Body of pancreas (tissue), 4 donors: Measurements from ENCODE around the gene TBC1D20. TPM values are rescaled to one million over a fixed set of nuclear protein-coding genes. Genes with fewer than 3 reads are reported as not detected.
A peak's percentile ranks its signal among the peaks of the same experiment; 100 is the strongest.

Source experiments
- ATAC-seq: fragments of 150-250 bp; one replicate; pipeline ENCODE4 v1.9.1; 2016
- DNase-seq, 4 donors: peaks; one replicate each; pipeline ENCODE4 v3.0.0-alpha.2; 2019
- H3K27ac ChIP-seq, 4 donors: fragments of 200-600 bp; sonication (generic); 1 replicate in 3 of 4; 2 replicates in 1 of 4; pipeline versions ENCODE4 v1.5.1 to v1.6.1; 2016 to 2019; ENCODE audit warnings: mild to moderate bottlenecking in 1 of 4, mixed read lengths in 1 of 4, moderate library complexity in 1 of 4
- H3K27me3 ChIP-seq, 2 donors: fragments of 200-600 bp; sonication (generic); one replicate each; pipeline ENCODE4 v1.6.0; 2016; ENCODE audit warnings: mild to moderate bottlenecking in 1 of 2
- H3K36me3 ChIP-seq, 2 donors: fragments of 200-600 bp; sonication (generic); replicated peaks in 1 of 2; 2 replicates each; pipeline ENCODE4 v1.5.1; 2016; ENCODE audit warnings: low read depth in 2 of 2; ENCODE audit not compliant: insufficient read depth in 1 of 2
- H3K4me1 ChIP-seq: fragments of 200-600 bp; sonication (generic); one replicate; pipeline ENCODE4 v1.6.0; 2016
- H3K4me3 ChIP-seq, 2 donors: fragments of 200-600 bp; sonication (generic); 1 replicate in 1 of 2; 2 replicates in 1 of 2; pipeline ENCODE4 v1.5.1; 2016 to 2019
- H3K9me3 ChIP-seq, 3 donors: fragments of 200-600 bp; sonication (generic); 1 replicate in 2 of 3; 2 replicates in 1 of 3; pipeline ENCODE4 v1.5.1; 2016
- CTCF ChIP-seq, 7 experiments: fragments of 450-650 bp in 4 of 7; fragments of 200-600 bp in 3 of 7; sonication (generic) in 3 of 7; IDR thresholded peaks; one replicate each; pipeline ENCODE4 v1.5.1; 2016 to 2019; ENCODE audit warnings: antibody characterized with exemption in 7 of 7
- POLR2A ChIP-seq, 3 donors: fragments of 450-650 bp; IDR thresholded peaks; one replicate each; pipeline ENCODE4 v1.6.1; 2016; ENCODE audit warnings: antibody characterized with exemption in 3 of 3, mild to moderate bottlenecking in 2 of 3
- WGBS, 2 donors: methylation state at CpG; one replicate each; pipeline ENCODE4 v1.1.5; 2017; 5-methylcytosine and 5-hydroxymethylcytosine counted together
- intact Hi-C: fragments of 100-400 bp; cut with DNase I; formaldehyde crosslinking; loops from one replicate; pipeline ENCODE4 v1.15.1; 2023
- total RNA-seq, 2 donors: library from RNA; depleted of rRNA; stranded (reverse); fragments of >200 nt; gene quantifications; one replicate each; pipeline ENCODE4 v1.1.0, GENCODE V29; 2016

TBC1D20 gene
- total RNA-seq, 2 donors from 2014 or later = 16.3 to 27.4 TPM

GRCh38 chr20:496126-496696 is 33.9 kb upstream of the TBC1D20 start:
- DNase-seq (peak in 2 of 4 donors; percentile 19 to 40), ATAC-seq (peak; percentile 52)
- H3K27me3 ChIP-seq = no peaks in the 10 kb centered on the region
- peaks cover 15% of the 10 kb centered on the region for H3K4me1 ChIP-seq
- 17 to 24% methylated on average over 2 of the region's 2 CpGs for WGBS, 2 donors
- no peak overlapping the region for H3K4me3 ChIP-seq
- peaks cover 0 to 20% of the 10 kb centered on the region in 2 donors for H3K36me3 ChIP-seq
- H3K9me3 ChIP-seq = no peaks in the 10 kb centered on the region
- H3K27ac ChIP-seq = peak overlapping the region in 2 of 4 donors; percentile 41 to 60
- intact Hi-C loops = no loop called here
- no peak for TF ChIP-seq POLR2A (IDR thresholded peaks at IDR 0.05)

GRCh38 chr20:492159-492558 is 29.8 kb upstream of the TBC1D20 start:
- TF ChIP-seq CTCF (IDR thresholded peaks at IDR 0.05) (no peak), POLR2A (IDR thresholded peaks at IDR 0.05) (no peak)
- Histone ChIP-seq H3K4me1 (peaks cover 12% of the 10 kb centered on the region), H3K27ac (no peak overlapping the region), H3K4me3 (no peak overlapping the region), H3K9me3 (no peaks in the 10 kb centered on the region), H3K36me3 (peaks cover 8 to 26% of the 10 kb centered on the region in 2 donors), H3K27me3 (no peaks in the 10 kb centered on the region)
- 43 to 53% methylated on average over 5 of the region's 5 CpGs for WGBS, 2 donors
- DNase-seq (no peak), ATAC-seq (no peak)
- intact Hi-C loops = no loop called here

GRCh38 chr20:487655-488054 is 25.3 kb upstream of the TBC1D20 start:
- no peak overlapping the region for H3K4me3 ChIP-seq
- TF ChIP-seq CTCF (IDR thresholded peaks at IDR 0.05) (no peak), POLR2A (IDR thresholded peaks at IDR 0.05) (no peak)
- no peaks in the 10 kb centered on the region for H3K9me3 ChIP-seq
- WGBS, 2 donors = 89 to 98% methylated on average over 4 of the region's 4 CpGs
- H3K27ac ChIP-seq = no peak overlapping the region
- ATAC-seq = no peak
- H3K36me3 ChIP-seq = peaks cover 15 to 39% of the 10 kb centered on the region in 2 donors
- intact Hi-C loops = no loop called here
- H3K27me3 ChIP-seq = no peaks in the 10 kb centered on the region
- peaks cover 10% of the 10 kb centered on the region for H3K4me1 ChIP-seq
- no peak for DNase-seq

GRCh38 chr20:483815-484644 is 21.7 kb upstream of the TBC1D20 start:
- 35 to 44% methylated on average over 9 of the region's 9 CpGs for WGBS, 2 donors
- Histone ChIP-seq H3K4me3 (no peak overlapping the region), H3K9me3 (no peaks in the 10 kb centered on the region), H3K27me3 (no peaks in the 10 kb centered on the region), H3K4me1 (peaks cover 15% of the 10 kb centered on the region), H3K27ac (peak overlapping the region in 2 of 4 donors; percentile 7 to 40), H3K36me3 (peaks cover 9 to 31% of the 10 kb centered on the region in 2 donors)
- intact Hi-C loops = no loop called here
- ATAC-seq (peak; percentile 33), DNase-seq (peak in 3 of 4 donors; percentile 32 to 52 (median 43))
- TF ChIP-seq POLR2A (IDR thresholded peaks at IDR 0.05) = no peak
- no peak for TF ChIP-seq CTCF (IDR thresholded peaks at IDR 0.05)

- WGBS, 2 donors = 70 to 86% methylated on average over 1 of the region's 1 CpG
- DNase-seq (no peak), ATAC-seq (no peak)
- TF ChIP-seq CTCF (IDR thresholded peaks at IDR 0.05) (no peak), POLR2A (IDR thresholded peaks at IDR 0.05) (no peak)
- intact Hi-C loops = no loop called here
- H3K27me3 ChIP-seq = no peaks in the 10 kb centered on the region
- peaks cover 19% of the 10 kb centered on the region for H3K4me1 ChIP-seq
- no peak overlapping the region for H3K4me3 ChIP-seq
- no peak overlapping the region for H3K27ac ChIP-seq
- no peaks in the 10 kb centered on the region for H3K9me3 ChIP-seq
- peaks cover 0 to 10% of the 10 kb centered on the region in 2 donors for H3K36me3 ChIP-seq
These were observed 18.8 kb upstream of the TBC1D20 start for GRCh38 chr20:481167-481566.
